ENCODE measurements around the gene FMO1. TPM values are rescaled to one million over a fixed set of nuclear protein-coding genes. Genes with fewer than 3 reads are reported as not detected.
A peak's percentile ranks its signal among the peaks of the same experiment; 100 is the strongest.
"Not testable (repeated sequence)": the region's sequence is repeated elsewhere in the genome, so short reads cannot be mapped to it uniquely, and the experiment has no call there.

FMO1 gene, protein sequence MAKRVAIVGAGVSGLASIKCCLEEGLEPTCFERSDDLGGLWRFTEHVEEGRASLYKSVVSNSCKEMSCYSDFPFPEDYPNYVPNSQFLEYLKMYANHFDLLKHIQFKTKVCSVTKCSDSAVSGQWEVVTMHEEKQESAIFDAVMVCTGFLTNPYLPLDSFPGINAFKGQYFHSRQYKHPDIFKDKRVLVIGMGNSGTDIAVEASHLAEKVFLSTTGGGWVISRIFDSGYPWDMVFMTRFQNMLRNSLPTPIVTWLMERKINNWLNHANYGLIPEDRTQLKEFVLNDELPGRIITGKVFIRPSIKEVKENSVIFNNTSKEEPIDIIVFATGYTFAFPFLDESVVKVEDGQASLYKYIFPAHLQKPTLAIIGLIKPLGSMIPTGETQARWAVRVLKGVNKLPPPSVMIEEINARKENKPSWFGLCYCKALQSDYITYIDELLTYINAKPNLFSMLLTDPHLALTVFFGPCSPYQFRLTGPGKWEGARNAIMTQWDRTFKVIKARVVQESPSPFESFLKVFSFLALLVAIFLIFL
- 0.70 TPM for polyA plus RNA-seq (2013, experiment 1 of 2; ENCODE audit: insufficient read length)
- 1.3 TPM for polyA plus RNA-seq (2013, experiment 2 of 2; ENCODE audit: insufficient read length)

DNA sequence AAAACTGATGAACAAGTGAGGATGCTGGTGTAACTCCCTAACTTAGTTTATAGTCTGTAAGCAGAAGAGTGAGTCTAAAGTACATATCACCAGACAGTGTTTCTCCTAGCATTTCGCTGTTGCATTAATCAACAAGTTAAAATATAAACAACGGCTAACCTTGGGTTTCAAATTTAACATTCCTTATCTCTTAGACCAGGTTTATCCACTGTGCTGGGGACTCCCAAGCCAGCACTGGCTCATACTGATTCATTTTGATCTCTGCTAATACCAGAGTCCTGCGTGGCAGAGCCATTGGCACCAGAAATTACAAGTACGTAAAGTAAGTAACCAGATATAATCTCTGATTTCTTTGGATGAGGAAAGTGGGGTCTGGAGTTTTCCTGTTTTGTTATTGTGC lies at the start of gene FMO1:
Gene FMO1, plus strand, starts transcription at position 193 of the 400 bp plus-strand sequence. CDS start 9,594 bp downstream, outside the sequence.
- no peak for DNase-seq

DNA sequence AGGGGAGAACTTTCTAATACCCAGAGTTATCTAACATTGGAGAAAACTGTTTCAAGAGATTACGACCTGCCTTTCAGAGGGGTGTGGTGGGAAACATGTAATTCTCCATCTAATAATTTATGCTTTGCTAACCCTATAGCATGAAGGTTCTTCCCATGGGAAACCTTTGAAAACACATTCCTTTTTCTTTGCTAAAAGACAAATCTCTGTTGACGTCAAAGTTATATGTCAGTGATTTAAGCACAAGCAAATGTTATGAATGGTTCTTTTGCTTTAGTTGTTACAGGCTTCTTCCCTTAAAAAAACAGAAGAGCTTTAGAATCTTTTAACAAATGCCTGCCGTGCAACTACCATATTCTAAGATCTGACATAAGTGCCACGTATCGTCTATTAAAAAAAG lies 44.0 kb upstream of the FMO1 start:
- peak; percentile 27 for DNase-seq

DNA sequence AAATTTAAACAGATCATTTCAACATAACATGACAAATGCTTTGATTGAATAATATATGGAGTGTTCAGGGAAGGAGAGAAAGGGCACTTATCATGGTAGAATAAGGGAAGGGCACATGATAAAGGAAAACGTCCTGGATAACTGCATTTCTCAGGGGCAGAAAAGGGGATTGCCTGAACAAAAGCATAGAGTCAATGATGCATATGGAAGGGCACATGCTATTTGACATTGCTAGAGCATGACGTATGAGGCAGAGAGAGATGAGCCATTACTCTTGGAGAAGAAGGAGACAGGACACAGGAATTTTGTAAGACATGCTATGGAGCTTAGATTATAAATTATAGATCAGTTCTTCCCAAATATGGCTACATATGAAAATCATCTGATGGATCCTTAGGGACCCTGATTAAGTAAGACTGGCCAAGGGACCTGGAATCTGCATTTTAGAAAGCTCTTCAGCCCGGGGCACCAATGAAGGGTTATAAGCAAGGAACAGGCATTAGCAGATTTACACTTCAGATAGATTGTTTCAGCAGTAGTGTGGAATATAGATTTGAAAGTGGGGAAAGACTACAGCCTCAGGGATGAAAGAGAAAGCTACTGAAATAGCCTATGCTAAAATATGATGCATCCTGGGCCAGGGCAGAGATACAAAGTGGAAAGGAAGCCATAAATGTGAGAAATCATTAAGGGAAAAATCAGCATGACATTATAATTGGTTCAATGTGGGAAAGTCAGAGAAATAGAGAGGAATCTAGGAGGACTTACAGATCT lies 41.9 kb upstream of the FMO1 start:
- no peak for DNase-seq

DNA sequence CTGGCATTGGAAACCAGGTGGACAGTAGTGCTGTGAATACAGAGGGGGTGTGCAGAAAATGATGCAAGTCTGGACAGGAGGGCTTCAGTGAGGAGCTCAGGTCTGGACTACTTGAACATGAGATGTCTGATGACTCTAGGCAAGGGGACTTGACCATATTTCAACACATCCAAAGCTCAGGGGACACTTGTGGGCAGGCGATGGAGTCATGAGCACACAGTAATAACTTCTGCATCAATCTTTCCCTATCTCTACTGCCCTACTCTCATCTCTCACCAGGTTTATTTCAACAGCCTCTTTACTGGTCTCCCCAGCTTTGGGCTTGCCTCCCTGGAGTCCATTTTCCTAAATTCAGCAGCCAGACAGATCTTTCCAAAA lies 41.3 kb upstream of the FMO1 start:
- DNase-seq: no peak

DNA sequence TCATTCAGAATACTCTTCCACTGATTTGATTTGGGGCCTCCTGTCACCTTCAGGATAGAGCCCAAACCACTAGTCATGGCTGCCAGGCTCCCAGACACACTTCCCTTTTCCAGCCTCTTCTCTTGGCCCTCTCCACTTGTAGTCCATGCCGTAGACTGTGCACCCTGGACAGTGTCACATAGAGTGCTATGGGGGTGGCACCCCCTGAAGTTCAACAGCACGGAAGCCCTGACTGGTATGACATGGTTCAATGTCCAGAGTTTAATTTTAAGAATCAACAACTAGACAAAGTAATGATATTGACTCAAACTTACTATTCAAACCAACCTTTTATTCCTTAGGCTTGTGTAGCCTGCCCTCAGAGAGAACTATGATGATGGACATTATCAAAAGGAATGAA lies 40.9 kb upstream of the FMO1 start:
- DNase-seq: no peak

DNA sequence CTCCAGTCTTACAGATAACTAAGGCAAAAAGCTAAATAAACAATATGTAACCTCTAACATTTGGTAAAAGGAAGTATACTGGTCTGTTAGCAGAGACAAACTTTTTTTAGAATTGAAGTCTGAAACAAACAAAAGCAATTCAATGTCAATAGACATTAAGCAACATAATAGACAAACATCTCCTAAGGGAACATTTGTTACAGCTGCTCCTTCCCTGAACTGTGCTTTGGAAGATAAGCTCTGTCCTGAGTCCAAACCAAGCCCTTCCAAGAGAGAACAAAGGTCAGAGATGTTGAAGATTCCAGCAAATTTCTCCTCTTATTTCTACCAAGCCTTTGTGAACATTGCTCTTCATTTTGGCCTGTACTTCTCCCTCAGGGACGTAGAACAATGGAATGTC lies 37.9 kb upstream of the FMO1 start:
- no peak for DNase-seq

DNA sequence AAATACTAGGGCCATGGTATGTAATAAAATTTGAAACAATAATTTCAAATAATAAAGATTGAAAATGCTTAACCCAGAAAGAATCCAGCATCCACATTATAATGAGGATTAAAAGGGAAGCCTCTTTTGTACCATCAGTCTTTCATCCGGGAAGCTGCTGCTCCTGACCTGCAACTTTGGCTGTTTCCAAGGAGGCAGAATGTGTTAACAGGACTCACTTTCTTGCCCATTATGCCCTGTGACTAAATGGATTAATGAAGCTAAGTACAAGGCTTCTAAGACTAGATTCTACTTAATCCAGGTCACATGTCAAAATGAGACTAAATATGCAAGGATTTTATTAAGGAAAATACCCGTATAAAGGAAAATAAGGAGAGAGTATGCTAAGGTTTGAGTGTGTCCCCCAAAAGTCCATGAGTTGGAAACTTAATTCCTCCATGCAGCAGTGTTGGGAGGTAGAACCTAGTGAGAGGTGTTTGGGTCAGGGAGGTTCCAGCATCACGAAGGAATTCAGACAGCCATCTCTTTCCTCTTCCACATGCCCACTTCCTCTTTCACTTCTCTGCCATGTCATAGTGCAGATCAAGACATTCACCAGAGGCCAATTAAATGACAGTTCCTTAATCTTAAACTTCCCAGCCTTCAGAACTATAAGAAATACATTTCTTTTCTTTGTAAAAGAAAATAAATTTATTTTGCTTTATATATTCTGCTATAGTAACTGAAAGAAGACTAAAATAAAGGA lies 35.5 kb upstream of the FMO1 start:
- no peak for DNase-seq

DNA sequence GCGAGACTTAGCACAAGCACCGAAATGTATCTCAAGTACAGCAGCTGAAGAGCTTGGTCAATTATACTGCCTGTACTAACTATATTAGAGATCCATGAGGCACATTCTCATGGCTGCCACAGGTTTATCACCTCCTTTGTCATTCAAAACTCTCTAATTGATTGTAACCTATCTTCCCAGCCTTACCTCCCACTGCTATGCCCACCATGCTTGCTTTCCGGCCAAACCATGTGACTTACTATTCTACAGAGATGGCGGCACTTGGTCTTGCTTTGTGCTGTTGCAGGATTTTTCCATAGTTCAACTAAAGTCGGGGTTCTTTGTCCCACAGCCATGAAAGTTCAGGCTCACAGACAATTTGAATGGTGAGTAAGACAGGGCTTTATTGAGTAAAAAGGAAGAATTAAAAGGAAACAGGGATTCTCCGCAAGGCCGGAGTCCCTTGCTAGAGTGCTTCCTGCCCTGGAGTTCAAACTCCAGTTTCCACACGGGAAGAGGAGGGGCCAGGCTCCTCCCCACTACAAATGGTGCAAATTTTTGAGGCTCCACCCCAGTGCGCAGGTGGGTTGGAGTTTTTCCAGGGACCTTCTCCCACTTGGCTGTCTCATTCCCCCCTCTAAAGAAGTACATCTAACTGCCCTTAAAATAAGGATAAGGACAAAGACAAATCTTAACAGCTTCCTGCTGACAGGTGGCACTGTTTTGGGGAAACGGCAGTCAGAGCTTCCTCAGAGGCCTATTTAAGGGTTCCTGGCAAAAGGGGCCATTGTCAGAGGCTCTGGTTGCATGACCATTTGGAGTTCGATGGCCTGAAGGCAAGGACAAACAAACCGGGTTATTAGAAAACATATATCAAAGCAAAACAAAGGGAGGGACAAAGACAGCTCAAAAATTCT lies 34.5 kb upstream of the FMO1 start:
- DNase-seq: no peak

DNA sequence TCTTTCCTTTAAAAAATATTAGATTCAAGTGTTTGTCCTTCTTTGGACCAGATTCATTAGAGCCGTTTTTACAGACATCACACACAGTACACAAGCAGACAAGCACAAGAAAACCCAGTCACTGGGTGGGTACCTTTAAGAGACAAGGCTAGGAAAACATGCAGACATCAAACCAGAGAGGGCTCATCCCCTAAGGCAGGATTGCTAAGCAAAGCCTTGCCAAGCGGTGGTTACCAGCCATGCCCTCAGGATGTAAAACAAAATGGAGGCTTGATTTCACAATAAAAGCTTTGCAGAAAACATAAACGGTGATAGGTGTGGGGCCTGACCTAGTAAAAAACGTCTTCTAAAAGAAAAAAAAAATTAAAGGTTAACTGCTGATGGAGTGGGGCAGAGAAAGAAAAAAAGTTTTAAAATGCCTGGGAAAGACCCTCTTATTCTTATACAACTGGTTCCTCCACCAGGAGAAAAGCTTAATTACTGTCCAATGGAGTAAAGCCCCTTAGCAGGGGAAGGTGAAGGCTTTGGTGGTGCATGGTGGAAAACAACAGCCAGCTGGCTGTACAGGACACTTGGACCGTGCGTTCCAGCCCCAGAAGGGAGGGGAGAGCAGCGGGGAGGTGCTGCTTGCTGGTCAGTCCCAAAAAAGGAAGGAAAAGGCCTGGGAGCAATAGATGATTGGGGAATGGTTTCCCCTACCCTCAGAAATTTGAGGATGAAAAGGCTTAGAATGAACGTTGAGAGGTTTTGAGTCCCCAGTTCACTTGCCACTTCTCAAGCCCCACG lies 30.4 kb upstream of the FMO1 start:
- no peak for DNase-seq

DNA sequence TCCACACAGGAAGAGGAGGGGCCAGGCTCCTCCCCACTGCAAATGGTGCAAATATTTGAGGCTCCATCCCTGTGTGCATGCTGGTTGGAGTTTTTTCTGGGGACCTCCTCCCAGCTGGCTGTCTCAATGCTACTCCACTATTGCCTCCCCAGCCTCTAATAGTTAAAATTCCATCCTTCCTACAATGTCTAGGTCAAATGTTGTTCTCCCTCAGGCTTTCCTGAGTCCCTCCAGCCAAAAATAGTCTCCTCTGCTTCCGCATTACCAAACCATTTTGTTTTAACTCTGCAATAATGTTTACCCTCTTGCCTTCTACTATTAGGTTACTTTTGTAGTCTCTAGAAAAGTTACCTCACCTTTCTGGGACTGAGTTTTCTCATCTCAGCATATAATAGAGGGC lies 29.6 kb upstream of the FMO1 start:
- DNase-seq: peak; percentile 52

DNA sequence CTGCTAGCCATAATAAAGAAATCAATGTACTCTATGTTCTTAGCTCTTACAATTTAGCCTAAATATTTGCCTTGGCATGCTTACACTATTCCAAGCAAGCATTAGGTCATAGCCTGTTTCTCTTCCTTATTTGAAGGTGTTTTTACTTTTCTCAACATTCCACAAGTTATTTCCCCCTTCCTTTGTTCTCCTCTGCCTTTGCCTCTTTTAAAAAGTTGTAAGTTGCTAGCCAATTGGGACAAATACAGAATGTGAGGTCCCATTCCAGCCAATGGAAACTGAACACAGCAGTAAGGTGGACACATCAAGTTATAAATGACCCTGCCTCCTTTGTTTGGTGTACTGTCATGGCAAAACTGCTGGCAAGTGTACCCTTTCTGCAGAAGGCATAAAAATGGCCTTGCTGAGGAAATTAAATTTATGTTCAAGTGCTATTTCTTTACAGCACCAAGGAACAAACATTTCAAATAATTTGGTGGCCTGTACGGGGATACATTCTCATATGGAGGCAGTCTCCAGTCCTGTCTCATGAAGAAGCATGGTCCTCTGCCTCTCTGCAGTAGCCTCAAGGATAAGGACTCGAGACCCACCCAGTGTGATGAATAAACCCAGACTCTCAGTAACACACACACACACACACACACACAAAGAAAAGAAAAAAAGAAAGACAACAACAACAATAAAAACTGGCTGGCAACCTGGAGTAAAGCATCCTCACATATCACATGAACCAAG lies 28.8 kb upstream of the FMO1 start:
- peak; percentile 85 for DNase-seq

DNA sequence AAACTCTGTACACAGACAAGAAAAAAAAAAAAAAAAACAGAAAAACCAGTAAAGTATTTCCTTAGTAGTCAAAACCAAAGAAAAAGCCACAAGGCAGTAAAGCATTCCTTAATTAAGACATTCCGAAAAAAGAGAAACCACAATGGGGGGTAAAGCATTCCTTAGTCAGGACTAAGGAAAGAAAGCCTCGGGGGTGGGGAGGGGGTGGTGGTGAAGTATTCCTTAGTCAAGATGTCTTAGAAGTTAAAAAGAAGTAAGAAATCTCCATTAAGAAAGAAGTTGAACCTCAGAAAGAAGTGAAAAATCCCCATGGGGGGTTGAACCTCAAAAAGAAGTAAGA lies 28.2 kb upstream of the FMO1 start:
- peak; percentile 97 for DNase-seq

DNA sequence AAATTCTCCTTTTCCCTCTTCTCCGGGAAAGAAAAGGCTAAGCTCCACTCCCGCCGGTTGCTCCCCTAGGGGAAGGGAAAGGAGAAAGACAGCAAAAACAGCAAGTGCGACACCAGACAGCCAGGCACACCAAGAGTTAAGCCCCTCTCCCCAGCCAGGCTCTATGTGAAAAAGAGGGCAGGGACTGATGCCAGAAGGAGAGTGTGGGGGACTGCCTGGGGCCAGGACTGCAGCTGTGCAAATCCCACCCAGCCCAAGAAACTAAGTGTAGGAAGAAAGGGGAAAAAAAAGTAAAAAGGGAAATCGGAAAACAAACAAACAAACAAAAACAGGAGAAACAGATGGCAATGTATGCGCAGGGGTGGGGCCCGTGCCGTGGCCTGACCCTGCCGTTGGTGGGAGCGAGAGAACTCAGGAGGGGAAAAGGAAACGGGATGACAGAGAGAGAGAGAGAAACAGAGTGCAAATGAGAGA lies 27.7 kb upstream of the FMO1 start:
- peak; percentile 85 for DNase-seq

DNA sequence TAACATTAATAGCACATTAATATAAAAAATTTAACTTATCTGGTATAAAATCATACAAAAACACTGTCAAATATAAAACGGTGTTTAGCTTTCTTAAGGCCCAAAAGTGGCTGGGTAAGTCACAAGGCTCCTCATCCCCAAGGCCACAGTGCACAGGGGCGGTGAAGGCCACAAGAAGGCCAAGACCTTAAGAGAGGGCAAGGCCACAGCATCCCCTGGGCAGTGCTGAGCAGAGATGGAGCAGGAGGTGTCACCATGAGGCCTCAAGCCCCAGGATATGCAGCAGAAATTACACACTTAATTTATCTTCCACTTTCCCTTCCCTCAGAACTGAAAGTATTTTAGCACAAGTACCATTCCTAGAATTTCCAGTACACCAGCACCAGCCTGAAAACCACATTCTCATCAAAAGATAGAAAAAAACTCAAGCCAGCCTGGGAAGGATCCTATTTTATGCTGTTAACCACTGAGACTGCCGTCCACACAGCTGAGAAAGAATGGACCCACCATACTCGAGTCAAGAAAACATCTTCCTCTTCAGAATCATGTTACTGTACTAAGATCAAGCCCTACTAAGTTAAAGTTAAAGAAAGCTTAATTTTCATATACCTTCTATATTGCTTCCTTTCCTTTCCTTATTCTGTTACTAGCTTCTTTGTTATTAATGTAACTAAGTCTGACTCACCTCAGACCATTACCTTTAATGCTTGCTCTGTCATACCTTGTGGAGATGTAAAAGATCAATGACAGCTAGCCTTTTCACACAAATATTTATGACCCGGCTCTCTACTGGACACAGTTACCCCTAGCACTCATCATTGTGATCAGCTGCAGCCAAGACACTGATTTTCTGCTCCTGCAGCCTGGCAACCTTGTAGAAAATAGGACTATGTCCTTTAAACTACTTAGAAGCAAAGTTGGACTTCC lies 26.4 kb upstream of the FMO1 start:
- DNase-seq: peak; percentile 53

DNA sequence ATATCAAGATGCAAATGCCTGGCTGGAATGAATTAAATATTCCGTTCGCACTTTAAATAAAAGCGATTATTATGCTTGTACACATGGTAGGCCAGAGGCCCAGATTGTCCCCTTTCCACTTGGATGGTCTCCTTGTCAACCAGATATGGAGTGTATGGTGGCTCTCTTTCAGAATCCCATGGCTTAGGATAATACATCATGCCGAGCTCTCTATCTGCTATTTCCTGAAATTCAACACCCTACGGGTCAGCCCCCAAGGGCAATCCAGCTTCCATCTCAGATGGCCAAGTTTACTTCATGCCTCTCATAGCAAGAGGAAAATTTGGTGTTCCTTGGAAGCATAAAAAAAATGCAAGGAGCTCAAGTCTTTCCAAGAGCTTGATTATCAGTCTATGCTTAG lies 25.4 kb upstream of the FMO1 start:
- DNase-seq: peak; percentile 66

DNA sequence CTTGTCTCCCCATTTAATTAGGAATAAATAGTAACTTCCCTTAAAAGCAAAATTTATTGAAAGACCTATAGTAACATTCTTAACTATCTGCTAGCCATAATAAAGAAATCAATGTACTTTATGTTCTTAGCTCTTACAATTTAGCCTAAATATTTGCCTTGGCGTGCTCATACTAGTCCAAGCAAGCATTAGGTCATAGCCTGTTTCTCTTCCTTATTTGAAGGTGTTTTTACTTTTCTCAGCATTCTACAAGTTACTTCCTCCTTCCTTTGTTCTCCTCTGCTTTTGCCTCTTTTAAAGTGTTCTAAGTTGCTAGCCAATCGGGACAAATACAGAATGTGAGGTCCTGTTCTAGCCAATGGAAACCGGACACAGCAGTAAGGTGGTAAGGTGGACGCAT lies 24.0 kb upstream of the FMO1 start:
- DNase-seq: not testable (repeated sequence)

DNA sequence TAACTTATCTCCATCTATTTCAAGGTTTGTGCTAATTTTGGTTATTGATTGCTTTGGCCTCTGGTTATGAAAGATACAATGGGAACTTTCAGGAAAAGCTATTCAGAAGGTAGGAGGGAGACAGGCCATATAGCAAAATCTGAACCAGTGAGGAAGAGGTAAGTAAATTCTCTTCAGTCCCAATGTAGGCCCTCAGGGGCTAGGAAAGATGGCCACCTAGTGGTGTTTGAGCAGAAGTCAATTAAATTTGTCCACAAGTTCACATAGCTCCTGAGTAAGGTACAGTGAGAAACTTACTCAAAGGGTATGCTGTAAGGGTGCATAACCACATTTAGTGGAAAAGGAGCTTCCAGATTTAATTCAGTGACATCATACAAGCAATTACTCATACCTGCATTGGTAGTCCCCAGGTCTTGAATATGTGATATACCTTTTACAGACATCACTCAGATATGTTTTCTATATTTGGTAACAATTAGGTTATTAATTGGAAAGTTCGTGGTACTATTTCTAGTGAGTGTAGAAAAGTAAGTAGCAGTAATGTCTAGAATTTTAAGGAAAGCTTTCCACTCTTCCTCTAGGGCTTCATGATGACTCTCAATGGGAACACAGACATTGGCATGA lies 21.4 kb upstream of the FMO1 start:
- peak; percentile 83 for DNase-seq

DNA sequence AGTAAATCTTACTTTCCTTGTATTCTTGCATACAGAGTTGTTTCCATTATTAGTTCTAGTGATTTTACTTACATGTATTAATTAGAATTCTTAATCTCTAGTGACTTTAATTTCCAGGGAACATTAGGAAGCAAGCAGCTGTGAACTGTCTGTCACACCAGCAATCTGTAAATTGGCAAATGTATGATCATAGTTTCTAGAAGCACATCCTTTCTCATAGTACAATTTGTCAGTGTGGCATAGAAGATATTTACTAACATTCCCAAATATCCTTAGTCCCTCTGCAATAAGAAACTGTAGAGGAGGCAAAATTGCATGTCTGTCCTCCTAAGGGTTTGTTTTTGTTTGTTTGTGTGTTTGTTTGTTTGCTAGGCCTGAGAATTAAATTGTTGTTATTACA lies 17.0 kb upstream of the FMO1 start:
- no peak for DNase-seq

DNA sequence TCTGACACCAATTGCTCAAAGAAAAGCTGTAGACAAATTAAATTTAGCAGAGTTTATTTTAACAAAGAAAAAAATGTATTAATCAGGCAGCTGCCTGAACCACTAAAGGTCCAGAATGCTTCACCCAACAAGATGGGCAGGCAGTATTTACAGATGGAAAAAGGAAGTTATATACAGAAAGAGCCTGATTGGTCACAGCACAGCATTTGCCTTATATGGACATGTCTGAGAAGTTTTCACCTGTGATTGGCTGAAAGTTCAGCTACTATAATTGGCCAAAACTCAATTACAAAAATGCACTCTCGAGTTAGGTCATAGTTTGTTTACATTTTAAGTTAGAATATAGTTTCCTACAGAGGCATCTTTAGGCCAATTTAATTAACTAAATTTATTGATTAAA lies 15.1 kb upstream of the FMO1 start:
- no peak for DNase-seq
